Measurements from ENCODE around the gene MAN1B1.

The MAN1B1 gene

DNA sequence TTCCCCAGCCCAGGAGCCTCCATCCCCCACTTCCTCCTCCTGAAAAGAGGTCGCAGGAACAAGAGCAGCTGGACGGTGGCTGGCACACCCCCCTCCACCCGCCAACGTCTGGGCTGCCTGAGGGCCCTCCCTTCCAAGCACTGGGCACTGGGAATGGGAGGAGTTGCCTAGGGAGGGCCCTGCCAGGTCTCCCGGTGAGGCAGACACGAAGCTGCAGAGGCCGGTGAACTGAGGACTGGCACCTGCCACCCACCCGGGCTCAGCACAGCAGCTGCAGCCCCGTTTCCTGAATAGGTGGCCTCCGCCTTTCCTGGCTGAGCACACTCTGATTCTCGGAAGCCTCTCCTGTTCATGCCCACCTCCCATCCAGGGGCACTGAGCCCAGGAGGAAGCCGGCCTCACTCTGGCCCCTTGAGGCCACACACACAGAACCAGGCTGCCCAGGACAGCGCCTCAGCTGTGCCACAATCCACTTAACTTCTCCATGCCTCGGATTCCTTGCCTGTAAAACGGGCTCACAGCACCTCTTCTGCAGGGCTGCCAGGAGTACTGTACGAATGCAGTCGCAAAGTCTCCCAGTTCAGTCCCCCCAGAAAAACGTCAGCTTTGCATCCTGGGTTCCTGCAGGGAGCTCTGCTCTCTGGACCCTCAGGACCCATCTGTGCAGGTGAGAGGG is 42.1 kb upstream of the MAN1B1 start:
- TF ChIP-seq FOXP2 (optimal IDR thresholded peaks at IDR 0.05; ENCODE audit: borderline replicate concordance, extremely low read depth, extremely low read length, insufficient read depth) (no peak), POLR2AphosphoS5 (IDR thresholded peaks at IDR 0.05; ENCODE audit: low read depth, low read length) (no peak), TAF1 (IDR thresholded peaks at IDR 0.05; ENCODE audit: borderline replicate concordance, insufficient read depth, low read length) (no peak), SIN3A (IDR thresholded peaks at IDR 0.05; ENCODE audit: borderline replicate concordance, insufficient read depth, low read length) (no peak)
- TF ChIP-seq, protein P1, sequence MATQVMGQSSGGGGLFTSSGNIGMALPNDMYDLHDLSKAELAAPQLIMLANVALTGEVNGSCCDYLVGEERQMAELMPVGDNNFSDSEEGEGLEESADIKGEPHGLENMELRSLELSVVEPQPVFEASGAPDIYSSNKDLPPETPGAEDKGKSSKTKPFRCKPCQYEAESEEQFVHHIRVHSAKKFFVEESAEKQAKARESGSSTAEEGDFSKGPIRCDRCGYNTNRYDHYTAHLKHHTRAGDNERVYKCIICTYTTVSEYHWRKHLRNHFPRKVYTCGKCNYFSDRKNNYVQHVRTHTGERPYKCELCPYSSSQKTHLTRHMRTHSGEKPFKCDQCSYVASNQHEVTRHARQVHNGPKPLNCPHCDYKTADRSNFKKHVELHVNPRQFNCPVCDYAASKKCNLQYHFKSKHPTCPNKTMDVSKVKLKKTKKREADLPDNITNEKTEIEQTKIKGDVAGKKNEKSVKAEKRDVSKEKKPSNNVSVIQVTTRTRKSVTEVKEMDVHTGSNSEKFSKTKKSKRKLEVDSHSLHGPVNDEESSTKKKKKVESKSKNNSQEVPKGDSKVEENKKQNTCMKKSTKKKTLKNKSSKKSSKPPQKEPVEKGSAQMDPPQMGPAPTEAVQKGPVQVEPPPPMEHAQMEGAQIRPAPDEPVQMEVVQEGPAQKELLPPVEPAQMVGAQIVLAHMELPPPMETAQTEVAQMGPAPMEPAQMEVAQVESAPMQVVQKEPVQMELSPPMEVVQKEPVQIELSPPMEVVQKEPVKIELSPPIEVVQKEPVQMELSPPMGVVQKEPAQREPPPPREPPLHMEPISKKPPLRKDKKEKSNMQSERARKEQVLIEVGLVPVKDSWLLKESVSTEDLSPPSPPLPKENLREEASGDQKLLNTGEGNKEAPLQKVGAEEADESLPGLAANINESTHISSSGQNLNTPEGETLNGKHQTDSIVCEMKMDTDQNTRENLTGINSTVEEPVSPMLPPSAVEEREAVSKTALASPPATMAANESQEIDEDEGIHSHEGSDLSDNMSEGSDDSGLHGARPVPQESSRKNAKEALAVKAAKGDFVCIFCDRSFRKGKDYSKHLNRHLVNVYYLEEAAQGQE (IDR thresholded peaks at IDR 0.05; ENCODE audit: insufficient read depth in 1 of 2, low read depth in 2 of 2, low read length in 2 of 2) = no peak

DNA sequence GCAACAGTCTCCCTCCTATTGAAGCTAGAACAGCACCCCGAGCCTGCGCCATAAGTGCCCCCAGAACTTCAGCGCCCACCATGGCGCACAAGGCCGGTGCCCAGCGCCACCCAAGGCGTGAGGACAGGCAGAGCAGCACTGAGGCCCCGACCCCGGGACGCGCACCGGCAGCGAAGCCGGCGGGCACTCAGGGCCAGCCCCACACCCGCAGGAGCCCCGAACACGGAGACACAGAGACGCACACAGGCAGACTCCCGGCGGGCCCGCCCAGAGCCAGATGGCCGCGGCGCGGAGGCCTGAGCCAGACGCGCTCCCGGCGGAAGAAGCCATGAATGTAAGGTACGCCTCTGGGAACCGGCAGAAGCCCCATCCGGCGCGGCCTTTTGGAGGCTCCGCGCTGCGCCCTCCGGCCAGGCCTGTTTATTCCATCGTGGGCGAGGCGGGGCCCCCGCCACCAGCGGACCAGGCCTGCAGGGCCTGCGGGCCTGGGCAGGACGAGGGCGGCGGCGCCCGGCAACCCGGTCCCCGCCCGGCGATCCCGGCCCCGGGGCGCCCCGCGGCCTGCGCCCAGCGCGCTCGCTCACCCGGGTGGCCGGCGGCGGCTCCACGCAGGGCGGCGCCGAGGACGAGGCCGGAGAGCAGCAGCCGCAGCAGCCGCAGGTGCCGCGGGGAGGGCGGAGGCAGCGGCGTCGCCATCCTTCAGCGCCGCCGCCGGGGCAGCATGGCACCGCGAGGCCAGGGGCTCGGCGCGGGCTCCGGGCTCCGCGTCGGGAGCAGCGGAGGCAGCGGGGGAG is 41.3 kb upstream of the MAN1B1 start:
- TF ChIP-seq TAF1 (IDR thresholded peaks at IDR 0.05; ENCODE audit: borderline replicate concordance, insufficient read depth, low read length) (no peak; the same call in 1 of the 2 replicates), FOXP2 (optimal IDR thresholded peaks at IDR 0.05; ENCODE audit: borderline replicate concordance, extremely low read depth, extremely low read length, insufficient read depth) (no peak), POLR2AphosphoS5 (IDR thresholded peaks at IDR 0.05; ENCODE audit: low read depth, low read length) (no peak), SIN3A (IDR thresholded peaks at IDR 0.05; ENCODE audit: borderline replicate concordance, insufficient read depth, low read length) (no peak)
- TF ChIP-seq, protein P1 (IDR thresholded peaks at IDR 0.05; ENCODE audit: insufficient read depth in 1 of 2, low read depth in 2 of 2, low read length in 2 of 2) = no peak

DNA sequence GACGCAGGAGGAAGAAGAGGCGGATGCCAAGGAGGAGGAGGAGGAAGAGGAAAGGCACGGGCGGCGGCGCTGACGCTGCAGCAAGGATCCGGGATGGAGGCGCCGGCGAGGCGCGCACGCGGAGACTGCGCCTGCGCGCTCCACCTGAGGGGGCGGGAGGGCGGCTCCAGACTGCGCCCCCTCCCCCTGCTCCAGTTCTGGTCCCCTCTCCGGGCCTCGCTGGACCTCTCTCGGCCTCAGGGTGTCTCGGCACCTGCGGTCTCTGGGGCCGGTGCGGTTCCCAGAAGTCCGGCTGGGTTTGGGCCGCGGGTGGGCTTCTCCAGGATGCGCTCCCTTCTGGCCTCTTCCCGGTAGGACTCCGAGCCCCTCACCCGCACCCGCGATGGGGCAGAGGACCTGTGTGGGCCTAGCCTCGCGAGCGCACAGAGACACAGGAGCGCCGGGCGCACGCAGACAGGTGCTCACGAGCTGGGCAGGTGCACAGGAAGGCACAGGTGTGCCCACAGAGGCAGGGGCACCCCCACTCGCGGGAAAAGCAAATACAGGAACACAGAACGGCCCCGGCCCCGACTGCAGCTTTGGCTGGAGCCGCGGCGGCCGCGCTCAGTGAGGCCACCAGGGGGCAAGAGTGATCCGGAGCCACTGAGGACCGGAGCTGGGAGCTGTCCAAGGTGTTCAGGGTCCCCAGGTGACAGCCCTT is 40.5 kb upstream of the MAN1B1 start, which contains the start of gene NPDC1:
Gene NPDC1, minus strand, starts transcription at position 90 of the 700 bp plus-strand sequence. CDS start 188 bp downstream, outside the sequence.
- peak; percentile 84; the same call in 1 of the 2 replicates for TF ChIP-seq SIN3A (IDR thresholded peaks at IDR 0.05; ENCODE audit: borderline replicate concordance, insufficient read depth, low read length)
- TF ChIP-seq POLR2AphosphoS5 (IDR thresholded peaks at IDR 0.05; ENCODE audit: low read depth, low read length) = no peak
- TF ChIP-seq, protein P1 (IDR thresholded peaks at IDR 0.05; ENCODE audit: insufficient read depth in 1 of 2, low read depth in 2 of 2, low read length in 2 of 2) = peak; percentile 95 to 98

DNA sequence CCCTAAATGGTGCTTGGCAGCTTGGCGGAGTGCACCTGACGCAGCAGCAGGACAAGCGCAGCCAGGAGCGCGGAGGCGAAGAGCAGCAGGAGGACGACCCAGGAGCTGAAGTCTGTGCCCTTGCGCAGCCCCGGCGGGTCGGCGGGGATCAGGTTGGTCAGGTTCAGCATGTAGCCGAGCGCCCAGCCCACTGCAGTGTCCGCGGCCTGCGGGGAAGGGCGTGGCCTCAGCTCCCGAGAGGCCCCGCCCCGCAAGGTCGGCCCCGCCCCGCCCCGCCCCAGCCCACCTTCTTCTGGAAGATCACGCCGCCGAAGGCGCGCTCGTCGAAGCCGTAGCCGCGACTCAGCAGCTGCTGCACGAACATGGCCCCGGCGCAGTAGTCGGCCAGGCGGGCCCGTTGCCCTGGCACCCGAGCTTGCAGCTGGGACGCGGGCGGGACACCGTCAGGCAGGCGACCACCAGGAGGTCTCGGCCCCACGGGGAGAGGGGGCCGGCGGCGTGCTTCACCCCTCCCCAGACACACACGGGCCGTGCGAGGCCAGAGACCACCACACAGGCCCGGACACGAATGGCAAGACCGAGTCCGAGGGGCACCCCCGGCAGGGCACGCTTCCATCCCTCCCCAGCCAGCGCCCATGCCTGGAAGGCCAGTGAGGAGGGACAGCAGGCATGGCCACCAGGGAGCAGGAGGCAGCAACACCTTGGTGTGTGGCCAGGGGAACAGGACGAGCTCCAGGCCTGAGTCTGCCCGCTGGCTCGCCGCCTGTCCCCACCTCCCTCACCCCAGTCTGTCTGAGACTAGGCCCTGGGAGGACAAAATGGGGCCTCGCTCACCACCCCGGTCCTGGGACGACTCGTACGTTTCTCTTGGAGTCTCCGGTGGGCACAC is 37.9 kb upstream of the MAN1B1 start:
- TF ChIP-seq FOXP2 (optimal IDR thresholded peaks at IDR 0.05; ENCODE audit: borderline replicate concordance, extremely low read depth, extremely low read length, insufficient read depth) (no peak), TAF1 (IDR thresholded peaks at IDR 0.05; ENCODE audit: borderline replicate concordance, insufficient read depth, low read length) (no peak), SIN3A (IDR thresholded peaks at IDR 0.05; ENCODE audit: borderline replicate concordance, insufficient read depth, low read length) (no peak), POLR2AphosphoS5 (IDR thresholded peaks at IDR 0.05; ENCODE audit: low read depth, low read length) (no peak)
- TF ChIP-seq, protein P1 (IDR thresholded peaks at IDR 0.05; ENCODE audit: insufficient read depth in 1 of 2, low read depth in 2 of 2, low read length in 2 of 2) = no peak
